ENCODE results near the gene ANKS1B.
"Not testable (repeated sequence)": the region's sequence is repeated elsewhere in the genome, so short reads cannot be mapped to it uniquely, and the experiment has no call there.

Gene ANKS1B

GRCh38 chr12:99068993-99069747 is 915.6 kb downstream of the ANKS1B start:
- DNase-seq (ENCODE audit: low read depth in 1 of 2, low spot score in 1 of 2) = no peak

GRCh38 chr12:99067171-99067785 is 917.5 kb downstream of the ANKS1B start:
- no peak for DNase-seq (ENCODE audit: low read depth in 1 of 2, low spot score in 1 of 2)

DNA sequence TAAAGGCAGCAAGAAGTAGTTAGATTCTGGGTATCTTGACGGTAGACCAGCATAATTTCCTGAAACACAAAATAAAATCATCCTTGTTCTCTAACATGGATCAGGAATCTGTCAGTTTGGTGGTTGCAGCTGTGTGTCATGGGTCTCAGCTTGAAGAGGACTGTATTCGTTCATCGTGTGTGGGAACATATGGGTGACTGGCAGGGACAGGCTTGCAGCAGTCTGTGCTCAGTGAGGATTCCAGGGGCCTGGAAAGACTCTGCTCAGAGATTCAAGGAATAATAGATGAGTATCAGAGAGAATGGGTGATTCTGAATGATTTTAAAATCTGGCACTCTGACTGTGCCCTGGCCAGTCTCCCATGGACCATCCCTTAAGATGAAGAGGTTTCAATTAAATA is 918.0 kb downstream of the ANKS1B start:
- DNase-seq (ENCODE audit: low read depth in 1 of 2, low spot score in 1 of 2) = no peak

GRCh38 chr12:99063182-99063581 is 921.6 kb downstream of the ANKS1B start:
- DNase-seq (ENCODE audit: low read depth in 1 of 2, low spot score in 1 of 2) = no peak

GRCh38 chr12:99059824-99060511 is 924.8 kb downstream of the ANKS1B start:
- no peak for DNase-seq (ENCODE audit: low read depth in 1 of 2, low spot score in 1 of 2)

- no peak for DNase-seq (ENCODE audit: low read depth in 1 of 2, low spot score in 1 of 2)
Observed at GRCh38 chr12:99057670-99058069, 927.1 kb downstream of the ANKS1B start.

- DNase-seq (ENCODE audit: low read depth in 1 of 2, low spot score in 1 of 2) = no peak
Observed at GRCh38 chr12:99056186-99056585, 928.5 kb downstream of the ANKS1B start.

DNA sequence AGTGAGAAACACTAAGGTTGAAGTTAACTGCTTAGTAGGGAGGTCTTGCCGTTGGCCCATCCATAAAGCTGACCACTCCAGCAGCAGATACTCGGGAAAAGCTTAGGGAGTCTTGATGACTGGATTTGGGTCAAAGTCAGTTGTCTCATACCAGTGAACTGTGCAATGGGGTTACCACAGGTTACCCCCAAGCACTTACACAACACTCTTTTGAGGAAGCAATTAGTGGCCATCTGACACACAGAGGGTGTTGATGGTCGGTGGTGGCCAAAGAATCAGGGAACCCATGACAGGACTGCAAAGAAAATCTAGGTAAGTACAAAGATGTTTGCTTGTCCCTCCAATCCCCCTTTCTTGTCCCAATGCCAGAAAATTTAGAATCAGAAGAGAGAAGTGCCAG is 929.4 kb downstream of the ANKS1B start:
- no peak for DNase-seq (ENCODE audit: low read depth in 1 of 2, low spot score in 1 of 2)

GRCh38 chr12:99054601-99055128 is 930.1 kb downstream of the ANKS1B start:
- DNase-seq (ENCODE audit: low read depth in 1 of 2, low spot score in 1 of 2) = no peak

- DNase-seq (ENCODE audit: low read depth in 1 of 2, low spot score in 1 of 2) = no peak
Observed at GRCh38 chr12:99053616-99054362, 930.9 kb downstream of the ANKS1B start.

DNA sequence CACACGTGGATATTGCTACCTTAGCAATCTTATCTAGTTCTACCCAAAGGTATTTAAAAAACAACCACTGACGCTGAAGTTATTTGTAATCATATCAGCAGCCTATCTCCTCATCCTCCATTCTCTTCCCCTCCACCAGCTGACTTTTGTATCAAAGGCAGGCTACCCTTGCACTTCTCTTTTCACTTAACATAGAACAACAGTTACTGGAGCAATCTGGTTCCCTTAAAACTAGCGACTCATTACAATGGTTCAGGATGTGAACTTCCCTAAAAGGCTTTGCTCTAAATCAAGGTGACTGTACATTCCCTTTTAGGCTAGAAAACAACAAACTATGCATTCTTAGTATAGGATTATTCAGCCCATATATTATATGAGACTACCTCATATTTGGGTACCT is 935.0 kb downstream of the ANKS1B start:
- no peak for DNase-seq (ENCODE audit: low read depth in 1 of 2, low spot score in 1 of 2)

GRCh38 chr12:99045158-99045557 is 939.6 kb downstream of the ANKS1B start:
- no peak for DNase-seq (ENCODE audit: low read depth in 1 of 2, low spot score in 1 of 2)

DNA sequence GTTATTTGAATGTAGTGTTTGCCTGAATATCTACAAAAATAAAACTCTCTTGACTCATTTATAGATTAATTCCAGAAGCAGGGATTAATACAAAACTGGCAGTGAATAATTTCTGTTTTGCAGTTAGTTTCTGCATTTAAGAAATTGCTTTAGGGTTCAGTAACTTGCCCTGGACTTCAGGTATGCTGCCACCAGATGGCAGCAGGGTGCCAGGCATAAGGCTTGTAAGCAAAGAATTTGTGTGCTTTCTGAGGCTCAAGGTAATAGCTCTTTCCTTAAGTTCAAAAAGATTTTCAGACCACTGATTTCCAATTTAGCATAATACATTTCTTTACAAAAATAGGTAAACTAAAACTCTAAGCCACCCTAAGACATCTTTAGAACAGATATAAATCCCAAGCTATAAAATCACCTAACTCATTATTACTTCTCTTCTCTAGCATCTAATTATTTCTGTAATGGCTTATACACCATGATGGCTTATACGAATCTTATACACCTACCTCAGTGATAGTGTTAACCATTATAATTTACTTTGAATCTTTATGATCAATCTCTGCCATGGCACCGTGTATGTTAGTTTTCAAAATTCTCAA is 941.3 kb downstream of the ANKS1B start:
- peak in 1 of 2 donors; percentile 27 for DNase-seq (ENCODE audit: low read depth in 1 of 2, low spot score in 1 of 2)

DNA sequence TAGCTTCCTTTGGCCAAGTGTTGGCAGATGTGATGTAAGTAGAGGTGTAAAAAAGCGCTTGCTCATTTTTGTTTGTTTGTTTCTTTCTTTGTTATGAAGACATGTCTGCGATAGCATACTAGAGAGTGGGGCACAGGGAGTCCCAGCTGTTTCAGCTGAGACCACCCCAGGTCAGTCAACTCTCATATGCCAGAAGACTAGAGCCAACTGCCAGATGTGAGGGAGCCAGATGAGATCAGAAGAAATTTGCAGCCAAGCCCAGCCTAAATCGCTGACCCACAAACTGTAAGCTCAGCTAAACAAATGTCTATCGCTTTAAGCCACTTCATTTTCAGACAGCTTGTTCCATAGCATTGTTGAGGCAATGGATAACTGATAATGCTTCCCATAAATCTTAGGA is 942.5 kb downstream of the ANKS1B start:
- no peak for DNase-seq (ENCODE audit: low read depth in 1 of 2, low spot score in 1 of 2)

- no peak for DNase-seq (ENCODE audit: low read depth in 1 of 2, low spot score in 1 of 2)
Observed at GRCh38 chr12:99039367-99040120, 945.2 kb downstream of the ANKS1B start.

DNA sequence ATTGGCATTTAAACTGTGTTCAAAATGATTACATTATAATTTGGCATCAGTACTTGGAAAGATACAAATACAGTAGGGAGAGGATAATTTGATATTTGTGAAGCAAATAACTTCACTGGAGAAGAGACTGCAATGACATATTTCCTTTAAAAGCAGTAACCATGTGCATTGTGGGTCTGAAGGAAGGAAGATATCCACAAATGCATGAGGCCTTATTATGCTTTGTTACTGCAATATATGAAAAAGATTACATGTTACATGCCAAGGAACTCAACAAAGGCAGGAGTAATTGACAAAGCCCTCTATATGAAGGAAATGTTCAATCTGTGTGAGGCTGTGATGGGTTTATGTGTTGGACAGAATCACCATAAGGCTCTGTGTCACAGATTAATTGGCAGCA is 948.2 kb downstream of the ANKS1B start:
- no peak for DNase-seq (ENCODE audit: low read depth in 1 of 2, low spot score in 1 of 2)

DNA sequence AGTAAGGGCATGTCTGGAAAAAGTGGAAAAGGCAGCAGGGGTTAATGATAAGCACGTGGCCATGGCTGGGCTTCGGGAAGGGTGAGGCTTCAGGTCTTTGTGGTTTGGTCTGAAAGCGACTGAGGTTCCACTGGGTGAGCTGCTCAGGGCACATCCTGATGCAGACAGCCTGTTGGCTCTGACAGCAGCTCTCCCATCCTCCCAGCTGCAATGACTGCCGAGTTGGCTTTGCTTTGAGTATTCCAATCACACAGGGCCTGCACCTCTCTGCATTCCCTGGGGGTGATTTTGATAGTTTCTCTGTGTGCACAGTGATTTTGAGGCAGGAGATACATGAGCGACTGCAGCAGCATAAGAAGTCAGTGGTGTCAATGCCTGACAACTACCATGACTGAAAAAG is 948.9 kb downstream of the ANKS1B start:
- no peak for DNase-seq (ENCODE audit: low read depth in 1 of 2, low spot score in 1 of 2)

GRCh38 chr12:99034201-99034600 is 950.5 kb downstream of the ANKS1B start:
- DNase-seq (ENCODE audit: low read depth in 1 of 2, low spot score in 1 of 2) = not testable (repeated sequence)

DNA sequence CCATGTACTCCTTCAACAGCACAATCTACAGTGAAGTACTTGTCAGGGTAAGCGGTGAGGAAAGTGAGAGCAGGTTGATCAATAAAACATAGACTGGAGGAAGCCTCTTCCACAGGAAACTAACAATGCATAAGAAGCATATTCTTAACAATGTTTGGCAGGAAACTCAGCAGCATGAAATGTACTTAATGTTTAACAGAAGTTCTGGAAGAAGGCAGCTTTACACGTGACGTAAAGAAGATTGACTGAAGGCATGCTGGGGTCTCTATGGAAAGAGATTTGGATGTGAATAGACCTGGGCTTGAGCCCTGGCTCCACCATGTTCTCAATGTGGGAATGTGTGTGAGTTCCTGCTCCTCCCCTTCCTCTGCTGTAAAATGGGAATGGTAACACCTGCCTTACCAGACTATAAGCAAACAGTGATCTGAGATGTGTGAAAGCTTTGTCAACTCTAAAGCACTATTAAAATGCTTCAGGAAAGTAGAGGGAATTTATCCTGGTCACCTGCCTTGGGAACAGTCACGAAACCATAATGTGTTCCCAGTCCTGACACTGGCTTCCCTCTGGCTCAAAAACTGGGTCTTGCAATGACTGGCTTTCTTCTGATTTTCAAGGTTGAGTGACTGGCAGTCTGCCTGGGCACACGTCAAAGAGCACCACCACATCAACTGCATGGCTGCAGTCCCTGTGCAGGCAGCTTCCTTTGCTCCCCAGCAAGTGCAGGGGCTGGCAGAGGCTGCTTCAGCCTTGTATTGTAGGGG is 955.0 kb downstream of the ANKS1B start:
- no peak for DNase-seq (ENCODE audit: low read depth in 1 of 2, low spot score in 1 of 2)

DNA sequence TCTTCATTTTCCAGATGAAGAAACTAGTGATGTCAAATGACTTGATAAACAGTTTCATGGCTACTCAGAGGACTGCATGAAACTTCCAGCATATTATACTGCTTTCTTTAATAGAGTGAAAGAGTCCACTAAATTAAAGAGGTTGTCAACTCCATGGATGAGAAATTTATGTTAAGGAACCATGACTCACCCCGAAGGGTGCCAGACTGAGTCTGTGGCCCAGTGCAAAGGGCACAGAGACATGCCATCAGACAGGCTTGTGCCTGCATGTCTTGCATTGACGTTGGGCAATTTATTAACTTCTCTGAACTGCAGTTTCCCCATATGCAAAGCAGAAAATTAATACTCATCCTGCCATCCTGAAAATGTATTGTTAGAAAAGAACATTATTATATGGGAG is 957.3 kb downstream of the ANKS1B start:
- no peak for DNase-seq (ENCODE audit: low read depth in 1 of 2, low spot score in 1 of 2)

All from stimulated activated CD4-positive, alpha-beta T cell treated with anti-CD3 and anti-CD28 coated beads, Interleukin-15, amount 100 ng/mL, for 1 hour (primary cell).